ENCODE data around the gene YWHAQ.
"Not testable (repeated sequence)": the region's sequence is repeated elsewhere in the genome, so short reads cannot be mapped to it uniquely, and the experiment has no call there.

YWHAQ gene

GRCh38 chr2:9593925-9594324 is 36.9 kb downstream of the YWHAQ start:
- DNase-seq, result no peak

- DNase-seq, result no peak
These were observed 38.1 kb downstream of the YWHAQ start for GRCh38 chr2:9592699-9593098.

- no peak for DNase-seq
These were observed 40.2 kb downstream of the YWHAQ start for GRCh38 chr2:9590641-9591040.

- DNase-seq, result no peak
These were observed 44.3 kb downstream of the YWHAQ start for GRCh38 chr2:9586465-9586864.

GRCh38 chr2:9585486-9585885 is 45.3 kb downstream of the YWHAQ start:
- DNase-seq, result no peak

- not testable (repeated sequence) for DNase-seq
These were observed 45.9 kb downstream of the YWHAQ start for GRCh38 chr2:9584902-9585301.

GRCh38 chr2:9582624-9583023 is 48.2 kb downstream of the YWHAQ start:
- no peak for DNase-seq

GRCh38 chr2:9578467-9579235 is 52.1 kb downstream of the YWHAQ start:
- DNase-seq, result no peak

- DNase-seq, result no peak
These were observed 56.5 kb downstream of the YWHAQ start for GRCh38 chr2:9574331-9574730.

GRCh38 chr2:9573840-9574239 is 57.0 kb downstream of the YWHAQ start:
- no peak for DNase-seq

GRCh38 chr2:9573013-9573720 is 57.6 kb downstream of the YWHAQ start:
- no peak for DNase-seq

- no peak for DNase-seq
These were observed 60.4 kb downstream of the YWHAQ start for GRCh38 chr2:9570182-9571060.

GRCh38 chr2:9565436-9566153 is 65.2 kb downstream of the YWHAQ start:
- no peak for DNase-seq

- DNase-seq, result no peak
These were observed 70.2 kb downstream of the YWHAQ start for GRCh38 chr2:9560628-9561027.

- no peak for DNase-seq
These were observed 71.8 kb downstream of the YWHAQ start for GRCh38 chr2:9558948-9559381.

- no peak for DNase-seq
These were observed 74.6 kb downstream of the YWHAQ start for GRCh38 chr2:9556121-9556743.

- peak; percentile 72 to 80 (median 74) for DNase-seq
These were observed 75.3 kb downstream of the YWHAQ start, which contains the start of gene ADAM17 for GRCh38 chr2:9555297-9556120. Gene ADAM17 (minus strand): TSS chr2:9555830. CDS start chr2:9555605, 225 bp downstream.

- no peak for DNase-seq
These were observed 75.9 kb downstream of the YWHAQ start for GRCh38 chr2:9554921-9555296.

- DNase-seq, result no peak
These were observed 78.3 kb downstream of the YWHAQ start for GRCh38 chr2:9552219-9553178.

GRCh38 chr2:9550859-9551391 is 79.9 kb downstream of the YWHAQ start:
- not testable (repeated sequence) for DNase-seq
